ENCODE data around the gene TCAP.

The TCAP gene

DNA sequence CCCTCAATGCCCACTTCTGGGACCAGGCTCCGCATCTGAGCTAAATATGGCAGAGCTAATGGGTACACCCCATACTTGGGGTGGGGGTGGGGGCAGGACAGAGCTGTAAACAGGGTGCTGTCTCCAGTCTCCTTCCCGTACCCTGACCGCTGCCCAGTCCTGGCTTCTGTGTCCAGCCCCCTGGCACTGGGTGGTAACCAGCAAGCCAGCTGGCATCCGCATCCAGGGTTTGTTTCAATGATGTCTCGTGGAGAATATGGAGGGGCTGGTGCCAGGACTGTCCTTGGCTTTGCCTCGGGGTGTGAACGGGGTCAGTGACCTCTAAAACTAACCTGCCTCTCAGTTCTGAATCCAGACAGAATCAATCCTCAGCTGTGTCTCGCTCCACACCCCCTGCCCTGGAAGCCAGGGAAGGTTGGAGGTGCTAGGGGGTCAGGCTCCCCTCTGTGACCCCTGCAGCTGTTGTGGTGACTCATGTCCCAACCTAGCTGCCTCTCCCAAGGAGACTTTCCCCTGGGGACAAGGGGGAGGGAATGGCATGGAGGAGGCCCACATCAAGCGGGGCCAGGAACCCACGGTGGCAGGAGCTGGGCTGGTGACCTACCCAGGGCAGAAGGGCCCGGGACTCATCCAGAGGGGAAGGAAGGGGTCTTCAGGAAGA is 1.6 kb downstream of the TCAP start:
- no peak for DNase-seq (ENCODE audit: low read depth in 2 of 2)

DNA sequence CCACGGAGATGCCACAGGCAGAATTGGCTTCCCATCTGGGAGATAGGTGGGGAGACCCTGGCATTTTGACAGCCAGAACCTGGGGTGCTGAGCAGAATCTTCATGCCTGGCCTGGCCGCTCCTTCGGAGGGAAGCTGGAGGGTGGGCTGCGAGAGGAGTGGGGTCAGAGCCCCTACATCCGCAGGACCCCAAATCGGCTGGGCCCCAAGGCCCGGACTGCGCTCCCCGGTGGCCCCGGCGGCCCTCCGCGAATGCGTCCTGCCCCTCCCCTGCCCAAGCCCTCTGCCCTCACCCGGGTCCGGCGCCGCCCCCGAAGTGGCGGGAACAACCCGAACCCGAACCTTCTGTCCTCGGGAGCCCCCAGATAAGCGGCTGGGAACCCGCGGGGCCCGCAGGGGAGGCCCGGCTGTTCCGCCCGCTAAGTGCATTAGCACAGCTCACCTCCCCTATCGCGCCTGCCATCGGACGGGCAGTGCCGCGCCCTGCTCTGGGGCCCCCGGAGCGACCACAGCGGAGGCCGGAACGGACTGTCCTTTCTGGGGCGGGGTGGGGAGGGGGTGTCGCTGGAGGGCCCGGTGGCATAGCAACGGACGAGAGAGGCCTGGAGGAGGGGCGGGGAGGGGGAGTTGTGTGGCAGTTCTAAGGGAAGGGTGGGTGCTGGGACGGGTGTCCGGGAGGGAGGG is 2.3 kb downstream of the TCAP start:
- DNase-seq (ENCODE audit: low read depth in 2 of 2): no peak

DNA sequence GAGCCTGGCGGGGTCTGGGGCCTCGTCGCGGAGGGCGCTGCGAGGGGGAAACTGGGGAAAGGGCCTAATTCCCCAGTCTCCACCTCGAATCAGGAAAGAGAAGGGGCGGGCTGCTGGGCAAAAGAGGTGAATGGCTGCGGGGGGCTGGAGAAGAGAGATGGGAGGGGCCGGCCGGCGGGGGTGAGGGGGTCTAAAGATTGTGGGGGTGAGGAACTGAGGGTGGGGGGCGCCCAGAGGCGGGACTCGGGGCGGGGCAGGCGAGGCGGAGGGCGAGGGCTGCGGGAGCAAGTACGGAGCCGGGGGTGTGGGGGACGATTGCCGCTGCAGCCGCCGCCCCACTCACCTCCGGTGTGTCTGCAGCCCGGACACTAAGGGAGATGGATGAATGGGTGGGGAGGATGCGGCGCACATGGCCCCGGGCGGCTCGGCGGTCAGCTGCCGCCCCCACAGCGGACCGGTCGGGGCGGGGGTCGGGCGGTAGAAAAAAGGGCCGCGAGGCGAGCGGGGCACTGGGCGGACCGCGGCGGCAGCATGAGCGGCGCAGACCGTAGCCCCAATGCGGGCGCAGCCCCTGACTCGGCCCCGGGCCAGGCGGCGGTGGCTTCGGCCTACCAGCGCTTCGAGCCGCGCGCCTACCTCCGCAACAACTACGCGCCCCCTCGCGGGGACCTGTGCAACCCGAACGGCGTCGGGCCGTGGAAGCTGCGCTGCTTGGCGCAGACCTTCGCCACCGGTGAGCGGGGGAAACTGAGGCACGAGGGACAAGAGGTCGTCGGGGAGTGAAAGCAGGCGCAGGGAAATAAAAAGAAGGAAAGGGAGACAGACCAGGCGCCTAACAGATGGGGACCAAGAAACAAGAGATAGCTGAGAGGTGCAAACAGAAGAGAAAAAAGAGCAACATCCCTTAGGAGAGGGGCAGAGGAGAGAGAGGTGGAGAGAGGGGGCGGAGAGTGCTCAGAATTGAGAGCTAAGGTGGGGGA is 3.1 kb downstream of the TCAP start, which contains the start of gene PNMT:
TSS of gene PNMT (plus strand) at position 509 of the 980 bp plus-strand sequence. CDS start at position 532, 23 bp downstream.
- peak; percentile 53 to 55 for DNase-seq (ENCODE audit: low read depth in 2 of 2)

DNA sequence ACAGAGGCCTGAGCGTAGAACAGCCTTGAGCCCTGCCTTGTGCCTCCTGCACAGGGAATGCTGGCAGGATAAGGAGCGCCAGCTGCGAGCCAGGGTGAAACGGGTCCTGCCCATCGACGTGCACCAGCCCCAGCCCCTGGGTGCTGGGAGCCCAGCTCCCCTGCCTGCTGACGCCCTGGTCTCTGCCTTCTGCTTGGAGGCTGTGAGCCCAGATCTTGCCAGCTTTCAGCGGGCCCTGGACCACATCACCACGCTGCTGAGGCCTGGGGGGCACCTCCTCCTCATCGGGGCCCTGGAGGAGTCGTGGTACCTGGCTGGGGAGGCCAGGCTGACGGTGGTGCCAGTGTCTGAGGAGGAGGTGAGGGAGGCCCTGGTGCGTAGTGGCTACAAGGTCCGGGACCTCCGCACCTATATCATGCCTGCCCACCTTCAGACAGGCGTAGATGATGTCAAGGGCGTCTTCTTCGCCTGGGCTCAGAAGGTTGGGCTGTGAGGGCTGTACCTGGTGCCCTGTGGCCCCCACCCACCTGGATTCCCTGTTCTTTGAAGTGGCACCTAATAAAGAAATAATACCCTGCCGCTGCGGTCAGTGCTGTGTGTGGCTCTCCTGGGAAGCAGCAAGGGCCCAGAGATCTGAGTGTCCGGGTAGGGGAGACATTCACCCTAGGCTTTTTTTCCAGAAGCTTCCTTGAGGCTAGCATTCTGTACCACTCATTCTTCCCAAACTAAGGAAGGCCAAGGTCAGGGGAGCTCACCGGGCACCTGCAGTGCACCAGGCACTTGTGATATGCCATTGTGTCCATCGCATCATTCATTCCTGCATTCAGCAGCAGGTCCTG is 5.0 kb downstream of the TCAP start:
- no peak for DNase-seq (ENCODE audit: low read depth in 2 of 2)

DNA sequence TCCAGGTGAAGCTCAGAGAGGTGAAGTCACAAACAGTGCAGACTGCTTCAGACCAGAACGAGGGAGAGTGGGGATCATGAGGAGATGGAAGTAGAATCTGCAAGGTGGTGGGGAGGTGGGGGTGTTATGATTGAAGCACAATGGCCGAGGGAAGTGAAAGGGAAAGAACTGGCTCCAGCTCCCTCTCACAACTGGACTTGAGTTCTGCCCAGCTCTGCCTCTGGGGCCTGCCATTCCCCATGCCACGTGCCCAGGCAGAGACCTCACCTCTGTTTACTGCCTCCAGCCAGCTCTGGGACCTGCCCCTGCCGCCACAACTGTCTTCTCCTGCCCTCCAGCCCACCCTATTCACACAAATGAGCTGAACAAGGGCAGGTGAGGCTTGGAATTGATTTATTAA is 5.6 kb downstream of the TCAP start:
- DNase-seq (ENCODE audit: low read depth in 2 of 2): no peak

- DNase-seq (ENCODE audit: low read depth in 2 of 2): no peak
Observed at GRCh38 chr17:39671651-39672521, 6.7 kb downstream of the TCAP start.

- DNase-seq (ENCODE audit: low read depth in 2 of 2): no peak
Observed at GRCh38 chr17:39672522-39673334, 7.6 kb downstream of the TCAP start.

- DNase-seq (ENCODE audit: low read depth in 2 of 2): no peak
Observed at GRCh38 chr17:39673335-39674081, 8.4 kb downstream of the TCAP start.

GRCh38 chr17:39674179-39674578 is 9.0 kb downstream of the TCAP start:
- DNase-seq (ENCODE audit: low read depth in 2 of 2): no peak

DNA sequence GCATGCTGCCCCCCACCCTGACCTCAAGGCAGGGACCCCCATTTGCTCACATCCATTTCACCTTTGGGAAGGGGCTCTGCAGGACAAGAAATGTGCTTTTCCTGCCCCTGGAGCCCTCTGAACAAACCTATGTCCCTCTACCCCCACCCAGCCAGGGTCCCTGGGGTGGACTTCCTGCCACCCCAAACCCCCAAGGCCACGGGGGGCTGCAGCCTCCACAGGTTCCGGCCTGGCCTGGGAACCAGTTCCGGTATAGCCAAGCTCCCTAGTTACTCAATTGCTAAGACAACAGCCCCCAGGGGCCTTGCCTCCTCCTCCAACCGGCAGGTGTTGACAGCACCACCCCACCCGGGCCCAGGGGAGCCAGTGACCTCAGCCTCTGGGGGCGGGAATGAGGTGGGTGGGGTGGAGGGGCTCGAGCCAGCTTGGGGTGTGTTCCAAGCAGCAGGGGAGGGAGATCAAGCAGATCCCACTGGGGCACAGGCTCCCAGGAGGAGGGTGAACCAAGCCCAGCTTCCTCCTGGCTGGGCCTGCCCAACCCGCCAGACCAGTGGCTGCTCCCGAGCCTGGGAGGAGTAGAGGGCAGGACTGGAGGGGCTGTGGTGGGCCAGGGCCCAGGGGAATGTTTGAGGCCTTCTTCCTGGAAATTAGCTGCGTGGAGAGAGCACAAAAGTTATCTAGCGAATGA is 9.7 kb downstream of the TCAP start:
- DNase-seq (ENCODE audit: low read depth in 2 of 2): no peak

DNA sequence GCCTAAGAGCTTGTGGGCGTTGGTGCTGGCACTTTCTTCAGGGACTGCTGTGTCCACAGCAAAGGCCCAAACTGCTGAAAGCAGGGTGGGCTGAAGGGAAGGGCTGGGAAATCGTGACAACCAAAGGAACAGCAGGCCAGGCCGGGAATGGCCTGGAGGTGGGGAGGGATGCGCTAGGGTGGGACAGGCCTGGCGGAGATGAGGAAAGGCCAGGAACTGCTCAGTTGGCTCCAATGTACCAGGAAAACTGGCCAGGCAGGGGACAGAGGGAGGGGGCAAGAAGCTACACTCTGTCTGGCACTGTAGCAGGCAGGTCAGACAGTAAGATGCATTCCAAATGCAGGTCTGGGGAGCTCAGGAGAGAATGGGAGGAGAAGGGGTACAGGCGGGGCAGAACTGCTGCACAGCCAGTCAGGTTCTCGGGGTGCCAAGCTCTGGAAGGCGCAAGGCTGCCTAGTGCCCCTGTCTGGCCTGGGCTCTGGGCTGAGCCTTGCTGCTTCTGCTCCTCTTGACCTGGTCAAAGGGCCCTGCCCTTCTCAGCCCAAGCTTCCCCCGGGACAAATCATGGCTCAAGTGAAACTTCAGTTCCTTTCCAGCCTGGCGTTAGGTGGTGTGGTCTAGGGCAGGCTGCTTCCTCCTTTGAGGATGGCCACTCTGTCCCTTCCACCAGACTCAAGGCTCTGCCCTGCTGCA is 10.4 kb downstream of the TCAP start:
- no peak for DNase-seq (ENCODE audit: low read depth in 2 of 2)

- no peak for DNase-seq (ENCODE audit: low read depth in 2 of 2)
Observed at GRCh38 chr17:39676198-39676819, 11.2 kb downstream of the TCAP start.

DNA sequence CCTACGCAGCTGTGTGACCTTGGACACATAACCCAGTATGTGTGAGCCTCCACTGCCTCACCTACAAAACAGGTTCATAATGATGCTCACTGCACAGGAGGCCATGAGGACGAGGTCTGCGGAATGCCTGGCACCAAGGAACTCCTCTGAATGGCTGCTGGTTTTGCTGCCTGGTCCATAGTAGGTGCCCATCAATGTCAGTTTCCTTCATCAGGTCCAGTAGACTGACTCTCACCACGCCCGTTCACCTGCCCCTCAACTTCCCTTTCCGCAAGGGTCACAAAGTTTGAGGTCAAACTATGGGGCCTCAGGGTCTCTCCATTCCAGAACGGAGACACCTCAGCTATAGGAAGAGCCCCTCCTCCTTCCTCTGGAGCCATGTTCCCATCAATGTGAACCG is 11.9 kb downstream of the TCAP start:
- no peak for DNase-seq (ENCODE audit: low read depth in 2 of 2)

DNA sequence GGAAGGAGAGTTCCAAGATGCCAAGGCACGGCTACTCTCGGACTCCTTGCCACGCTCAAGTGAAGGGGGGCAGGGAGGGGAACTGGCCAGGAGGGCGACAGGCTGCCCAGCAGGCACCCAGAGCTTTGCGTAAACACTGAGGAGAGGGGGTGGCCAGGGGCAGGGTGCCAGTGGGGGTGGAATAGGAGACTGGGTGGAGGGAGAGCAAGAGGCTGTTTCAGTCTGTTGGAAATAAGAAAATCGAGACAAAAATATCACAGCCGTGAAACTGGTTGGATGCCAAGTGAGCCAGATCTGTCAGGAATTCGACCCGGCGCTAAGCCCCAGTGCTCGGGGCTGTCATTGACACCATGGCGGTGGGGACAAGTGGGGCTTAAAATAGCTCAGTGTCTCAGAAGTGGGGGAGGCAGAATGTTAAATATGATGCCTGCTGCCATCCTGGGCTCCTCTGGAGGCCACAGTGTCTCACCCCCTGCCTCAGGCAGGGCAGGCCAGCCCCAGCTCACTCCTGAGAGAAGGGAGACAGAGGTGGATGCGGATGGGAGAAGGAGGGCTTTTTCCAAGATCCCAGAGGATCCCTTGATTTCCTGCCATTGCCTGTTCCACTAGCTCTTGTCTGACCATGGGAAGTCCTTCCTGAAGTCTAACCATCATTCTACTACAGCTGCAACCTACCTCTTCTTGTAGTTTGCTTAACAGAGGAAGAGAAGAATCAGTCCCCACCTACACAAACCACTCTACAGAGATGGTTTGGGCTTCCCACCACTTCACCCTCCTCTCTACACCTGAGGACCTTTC is 12.6 kb downstream of the TCAP start:
- DNase-seq (ENCODE audit: low read depth in 2 of 2): no peak

GRCh38 chr17:39678340-39679116 is 13.4 kb downstream of the TCAP start:
- DNase-seq (ENCODE audit: low read depth in 2 of 2): no peak
